BE2C (cell line): ENCODE results near the gene CD63.

ENCODE experiments used
- DNase-seq: peaks from one replicate; pipeline ENCODE4 v3.0.0-alpha.2; 2020
- H3K27me3 ChIP-seq: fragments of 250-450 bp; sonication (Bioruptor Pico); 2 replicates; pipeline ENCODE4 v1.5.1; 2020; ENCODE audit warnings: mild to moderate bottlenecking
- H3K36me3 ChIP-seq: fragments of 250-450 bp; sonication (Bioruptor Pico); 2 replicates; pipeline ENCODE4 v1.5.1; 2020; ENCODE audit warnings: mild to moderate bottlenecking
- H3K4me1 ChIP-seq: fragments of 250-450 bp; sonication (Bioruptor Pico); 2 replicates; pipeline ENCODE4 v1.5.1; 2020
- H3K4me3 ChIP-seq: 2 replicates; pipeline ENCODE4 v1.5.1; 2011; ENCODE audit warnings: low read depth, low read length
- H3K9me3 ChIP-seq: fragments of 250-450 bp; sonication (Bioruptor Pico); 2 replicates; pipeline ENCODE4 v1.5.1; 2020
- CTCF ChIP-seq: IDR thresholded peaks from 2 replicates; pipeline ENCODE4 v1.5.1; 2012; ENCODE audit warnings: mild to moderate bottlenecking, low read depth, low read length

CD63 gene

GRCh38 chr12:55692631-55693322 is 36.0 kb downstream of the CD63 start:
- H3K4me1 ChIP-seq = no peaks in the 10 kb centered on the region
- H3K4me3 ChIP-seq = no peak overlapping the region
- H3K27me3 ChIP-seq = peaks cover 12% of the 10 kb centered on the region
- no peak for TF ChIP-seq CTCF
- no peaks in the 10 kb centered on the region for H3K36me3 ChIP-seq
- DNase-seq = no peak
- no peaks in the 10 kb centered on the region for H3K9me3 ChIP-seq

GRCh38 chr12:55688716-55689655 is 39.8 kb downstream of the CD63 start:
- no peak for DNase-seq
- peaks cover 12% of the 10 kb centered on the region for H3K27me3 ChIP-seq
- H3K4me1 ChIP-seq = no peaks in the 10 kb centered on the region
- TF ChIP-seq CTCF = no peak
- H3K9me3 ChIP-seq = no peaks in the 10 kb centered on the region
- H3K36me3 ChIP-seq = no peaks in the 10 kb centered on the region
- no peak overlapping the region for H3K4me3 ChIP-seq

GRCh38 chr12:55687746-55688145 is 41.1 kb downstream of the CD63 start:
- H3K27me3 ChIP-seq = peaks cover 12% of the 10 kb centered on the region
- no peak for TF ChIP-seq CTCF

GRCh38 chr12:55686366-55687010 is 42.3 kb downstream of the CD63 start:
- DNase-seq = no peak
- no peak for TF ChIP-seq CTCF
- H3K4me1 ChIP-seq = no peaks in the 10 kb centered on the region
- peaks cover 17% of the 10 kb centered on the region for H3K27me3 ChIP-seq
- H3K4me3 ChIP-seq = no peak overlapping the region
- no peaks in the 10 kb centered on the region for H3K9me3 ChIP-seq
- no peaks in the 10 kb centered on the region for H3K36me3 ChIP-seq

More at GRCh38 chr12:55687746-55688145, 41.1 kb downstream of the CD63 start:
- H3K4me3 ChIP-seq = no peak overlapping the region
- no peaks in the 10 kb centered on the region for H3K4me1 ChIP-seq
- no peaks in the 10 kb centered on the region for H3K36me3 ChIP-seq
- H3K9me3 ChIP-seq = no peaks in the 10 kb centered on the region
- no peak for DNase-seq

- no peak for TF ChIP-seq CTCF
- H3K4me3 ChIP-seq = no peak overlapping the region
- H3K36me3 ChIP-seq = no peaks in the 10 kb centered on the region
- no peaks in the 10 kb centered on the region for H3K4me1 ChIP-seq
- no peaks in the 10 kb centered on the region for H3K9me3 ChIP-seq
- no peak for DNase-seq
- H3K27me3 ChIP-seq = peaks cover 21% of the 10 kb centered on the region
Measured at GRCh38 chr12:55685671-55686070, 43.1 kb downstream of the CD63 start.
